22Rv1 (cell line): Measurements from ENCODE around the gene BCR.

Experiments
- ZFX ChIP-seq: fragments of 450-650 bp; IDR thresholded peaks from 2 replicates; pipeline ENCODE4 v1.6.1; 2017; ENCODE audit warnings: antibody characterized with exemption, borderline replicate concordance
- TF ChIP-seq, protein P1 (sequence below): fragments of 450-650 bp; IDR thresholded peaks from 2 replicates; pipeline ENCODE4 v1.5.1; 2017; ENCODE audit warnings: mild to moderate bottlenecking

DNA sequence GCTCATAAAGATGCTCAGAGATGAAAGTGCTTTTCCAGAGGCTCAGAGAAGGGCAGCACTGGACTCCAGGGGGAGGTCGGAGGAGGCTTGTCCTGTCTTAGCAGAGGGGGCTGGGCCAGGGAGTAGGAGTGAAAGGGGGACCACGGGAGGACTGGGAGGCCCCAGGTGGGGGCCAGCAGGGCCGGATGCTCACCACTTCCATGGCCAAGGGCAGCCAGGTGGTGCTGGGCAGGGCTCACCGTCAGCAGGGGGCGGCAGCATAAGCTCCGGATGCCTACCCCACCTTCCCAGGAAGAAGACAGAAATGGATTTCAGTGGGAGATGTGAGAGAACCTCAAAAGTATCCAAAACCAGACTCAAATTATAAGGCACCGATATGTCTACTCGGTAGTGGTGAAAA is 24.0 kb upstream of the BCR start:
- TF ChIP-seq, protein P1, sequence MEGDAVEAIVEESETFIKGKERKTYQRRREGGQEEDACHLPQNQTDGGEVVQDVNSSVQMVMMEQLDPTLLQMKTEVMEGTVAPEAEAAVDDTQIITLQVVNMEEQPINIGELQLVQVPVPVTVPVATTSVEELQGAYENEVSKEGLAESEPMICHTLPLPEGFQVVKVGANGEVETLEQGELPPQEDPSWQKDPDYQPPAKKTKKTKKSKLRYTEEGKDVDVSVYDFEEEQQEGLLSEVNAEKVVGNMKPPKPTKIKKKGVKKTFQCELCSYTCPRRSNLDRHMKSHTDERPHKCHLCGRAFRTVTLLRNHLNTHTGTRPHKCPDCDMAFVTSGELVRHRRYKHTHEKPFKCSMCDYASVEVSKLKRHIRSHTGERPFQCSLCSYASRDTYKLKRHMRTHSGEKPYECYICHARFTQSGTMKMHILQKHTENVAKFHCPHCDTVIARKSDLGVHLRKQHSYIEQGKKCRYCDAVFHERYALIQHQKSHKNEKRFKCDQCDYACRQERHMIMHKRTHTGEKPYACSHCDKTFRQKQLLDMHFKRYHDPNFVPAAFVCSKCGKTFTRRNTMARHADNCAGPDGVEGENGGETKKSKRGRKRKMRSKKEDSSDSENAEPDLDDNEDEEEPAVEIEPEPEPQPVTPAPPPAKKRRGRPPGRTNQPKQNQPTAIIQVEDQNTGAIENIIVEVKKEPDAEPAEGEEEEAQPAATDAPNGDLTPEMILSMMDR: no peak; the same call in 1 of the 2 replicates
- TF ChIP-seq ZFX: no peak
